ENCODE results near the gene KIRREL2. TPM values are rescaled to one million over a fixed set of nuclear protein-coding genes. Genes with fewer than 3 reads are reported as not detected.

The KIRREL2 gene
- total and polyA plus RNA-seq, 9 of the 15 experiments (the other 6 are each of a cell fraction or from before 2014, with no cell fraction given) = 0.01 to 0.12 (median 0.09) TPM; not detected in 4

- no peak overlapping the region for H3K4me2 ChIP-seq (ENCODE audit: insufficient read depth, low read length)
- DNase-seq (ENCODE audit: extremely low read depth in 1 of 4, low spot score in 3 of 4) (no peak), FAIRE-seq (no peak), ATAC-seq (no peak)
- no peaks in the 10 kb centered on the region for H3K79me2 ChIP-seq (ENCODE audit: control insufficient read depth, insufficient read depth, low read length)
- H2AFZ ChIP-seq (ENCODE audit: low read depth, low read length) = no peak overlapping the region
- ChIA-PET POLR2A (no interaction called here), CTCF (ENCODE audit: low intra/inter-chr PET ratio) (no interaction called here)
- BruUV-seq (replicated peaks) = no TSS peak
- H3K27ac ChIP-seq (ENCODE audit: extremely low read depth, low read depth, low read length) = no peak overlapping the region
- in situ Hi-C loops (cut with MboI) (loop anchor here (5.0 kb wide), 1 partner anchor 45 kb away; no protein-coding TSS in a partner anchor), intact Hi-C loops (cut with micrococcal nuclease) (no loop called here)
- H4K20me1 ChIP-seq (replicated peaks; ENCODE audit: control insufficient read depth, insufficient read depth, low read length) = no peaks in the 10 kb centered on the region
- peaks cover 0 to 5% of the 10 kb centered on the region in 2 experiments; a peak in 1 of 5 replicates for H3K4me1 ChIP-seq (replicated peaks in 1 of 2; ENCODE audit: control insufficient read depth in 2 of 2, insufficient read depth in 2 of 2, low read length in 2 of 2)
- H3K9ac ChIP-seq (ENCODE audit: insufficient read depth in 1 of 2, low read depth in 2 of 2, low read length in 2 of 2) = no peak overlapping the region
- H3K9me3 ChIP-seq (replicated peaks; ENCODE audit: control insufficient read depth, insufficient read depth, low read depth, low read length) = no peaks in the 10 kb centered on the region
- no peak overlapping the region for H3K4me3 ChIP-seq
- 73% methylated on average over 5 of the region's 5 CpGs for WGBS (ENCODE audit: insufficient coverage, low coverage, missing lambda C conversion rate)
- H3K27me3 ChIP-seq (ENCODE audit: control insufficient read depth in 2 of 2, insufficient read depth in 2 of 2, low read length in 2 of 2) = no peaks in the 10 kb centered on the region
- H3K9me1 ChIP-seq (ENCODE audit: control insufficient read depth, insufficient read depth, low read length) = no peaks in the 10 kb centered on the region
- peaks cover 27% of the 10 kb centered on the region; the same call in 2 of the 3 replicates for H3K36me3 ChIP-seq (ENCODE audit: control insufficient read depth, insufficient read depth, low read length)
- TF ChIP-seq USF2 (CRISPR knock-in tag; IDR thresholded peaks at IDR 0.05) (no peak), PHB2 (IDR thresholded peaks at IDR 0.05; ENCODE audit: low read depth) (no peak), TFAP4 (CRISPR knock-in tag; IDR thresholded peaks at IDR 0.05; ENCODE audit: borderline replicate concordance) (no peak), ERF (CRISPR knock-in tag; IDR thresholded peaks at IDR 0.05) (no peak), FOXJ3 (CRISPR knock-in tag; IDR thresholded peaks at IDR 0.05) (no peak), C11orf30 (IDR thresholded peaks at IDR 0.05; ENCODE audit: low read depth) (no peak), MYNN (IDR thresholded peaks at IDR 0.05) (no peak), MYNN (CRISPR knock-in tag; IDR thresholded peaks at IDR 0.05) (no peak), PRPF4 (IDR thresholded peaks at IDR 0.05; ENCODE audit: insufficient read depth, low read depth, low read length, poor library complexity, severe bottlenecking) (no peak), SPI1 (IDR thresholded peaks at IDR 0.05; ENCODE audit: borderline replicate concordance, low read depth, low read length) (no peak), ZNF583 (CRISPR knock-in tag; IDR thresholded peaks at IDR 0.05) (no peak), ZNF347 (CRISPR knock-in tag; IDR thresholded peaks at IDR 0.05; ENCODE audit: low read depth) (no peak), SRSF1 (IDR thresholded peaks at IDR 0.05; ENCODE audit: low read depth, low read length) (no peak), CREB1 (IDR thresholded peaks at IDR 0.05) (no peak), CREB1 (CRISPR knock-in tag; IDR thresholded peaks at IDR 0.05) (no peak), MAFK (IDR thresholded peaks at IDR 0.05; ENCODE audit: low read length) (no peak), PATZ1 (CRISPR knock-in tag; IDR thresholded peaks at IDR 0.05; ENCODE audit: borderline replicate concordance) (no peak)
- TF ChIP-seq, protein P1, sequence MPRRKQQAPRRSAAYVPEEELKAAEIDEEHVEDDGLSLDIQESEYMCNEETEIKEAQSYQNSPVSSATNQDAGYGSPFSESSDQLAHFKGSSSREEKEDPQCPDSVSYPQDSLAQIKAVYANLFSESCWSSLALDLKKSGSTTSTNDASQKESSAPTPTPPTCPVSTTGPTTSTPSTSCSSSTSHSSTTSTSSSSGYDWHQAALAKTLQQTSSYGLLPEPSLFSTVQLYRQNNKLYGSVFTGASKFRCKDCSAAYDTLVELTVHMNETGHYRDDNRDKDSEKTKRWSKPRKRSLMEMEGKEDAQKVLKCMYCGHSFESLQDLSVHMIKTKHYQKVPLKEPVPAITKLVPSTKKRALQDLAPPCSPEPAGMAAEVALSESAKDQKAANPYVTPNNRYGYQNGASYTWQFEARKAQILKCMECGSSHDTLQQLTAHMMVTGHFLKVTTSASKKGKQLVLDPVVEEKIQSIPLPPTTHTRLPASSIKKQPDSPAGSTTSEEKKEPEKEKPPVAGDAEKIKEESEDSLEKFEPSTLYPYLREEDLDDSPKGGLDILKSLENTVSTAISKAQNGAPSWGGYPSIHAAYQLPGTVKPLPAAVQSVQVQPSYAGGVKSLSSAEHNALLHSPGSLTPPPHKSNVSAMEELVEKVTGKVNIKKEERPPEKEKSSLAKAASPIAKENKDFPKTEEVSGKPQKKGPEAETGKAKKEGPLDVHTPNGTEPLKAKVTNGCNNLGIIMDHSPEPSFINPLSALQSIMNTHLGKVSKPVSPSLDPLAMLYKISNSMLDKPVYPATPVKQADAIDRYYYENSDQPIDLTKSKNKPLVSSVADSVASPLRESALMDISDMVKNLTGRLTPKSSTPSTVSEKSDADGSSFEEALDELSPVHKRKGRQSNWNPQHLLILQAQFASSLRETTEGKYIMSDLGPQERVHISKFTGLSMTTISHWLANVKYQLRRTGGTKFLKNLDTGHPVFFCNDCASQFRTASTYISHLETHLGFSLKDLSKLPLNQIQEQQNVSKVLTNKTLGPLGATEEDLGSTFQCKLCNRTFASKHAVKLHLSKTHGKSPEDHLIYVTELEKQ (CRISPR knock-in tag; IDR thresholded peaks at IDR 0.05) = no peak
Observed at GRCh38 chr19:35887197-35887596, 30.5 kb downstream of the KIRREL2 start.
